GM18511 (cell line): ENCODE measurements around the gene KRTAP4-12.
"Not testable (repeated sequence)": the region's sequence is repeated elsewhere in the genome, so short reads cannot be mapped to it uniquely, and the experiment has no call there.

Experiments
- ATAC-seq: cut with Tn5 transposase; IDR thresholded peaks from one replicate; pipeline ENCODE4 v1.9.1; 2021; ENCODE audit warnings: mild to moderate bottlenecking, moderate library complexity; ENCODE audit not compliant: unreplicated experiment

The KRTAP4-12 gene

DNA sequence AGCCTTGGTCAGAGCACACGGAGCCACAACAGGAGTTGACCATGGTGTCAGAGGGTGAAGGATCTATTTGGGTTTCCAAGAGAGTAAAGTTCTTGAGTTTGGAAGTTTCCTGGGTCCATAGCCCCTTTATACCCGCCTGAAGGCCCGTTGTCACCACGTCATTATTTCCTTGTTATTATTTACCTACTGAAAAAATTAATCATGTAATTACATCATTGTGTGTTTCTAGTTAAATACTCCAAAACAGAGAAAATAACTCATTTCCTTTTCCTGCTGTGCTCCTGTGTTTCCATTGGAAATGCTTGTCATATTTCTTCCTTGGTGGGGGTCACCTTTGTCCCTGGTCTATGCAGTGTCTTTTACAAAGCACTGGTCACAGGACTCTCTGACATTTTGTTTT is 25.9 kb downstream of the KRTAP4-12 start, which contains the start of gene KRTAP4-8:
Gene KRTAP4-8 (minus strand): TSS at position 101 of the 400 bp plus-strand sequence. CDS start 58 bp downstream, at position 43.
- no peak for ATAC-seq

DNA sequence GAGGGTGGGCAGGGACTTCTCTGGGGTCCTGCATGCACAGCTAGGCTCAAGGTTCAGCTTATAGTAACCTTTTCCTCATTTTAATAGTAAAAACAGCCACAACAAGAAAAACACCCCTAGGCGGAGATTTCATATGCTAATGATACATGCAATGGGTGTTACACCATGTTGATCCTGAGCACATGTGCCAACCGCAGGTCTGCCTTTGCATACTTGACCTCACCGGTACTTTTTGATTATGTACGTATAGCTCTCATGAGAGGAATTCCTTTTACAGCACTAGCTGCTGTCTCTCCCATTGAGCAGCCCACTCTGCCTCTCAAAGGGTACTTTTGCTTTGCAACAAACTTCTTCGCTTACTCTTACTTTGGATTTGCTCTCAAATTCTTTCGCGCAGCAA is 27.9 kb downstream of the KRTAP4-12 start:
- ATAC-seq: no peak

DNA sequence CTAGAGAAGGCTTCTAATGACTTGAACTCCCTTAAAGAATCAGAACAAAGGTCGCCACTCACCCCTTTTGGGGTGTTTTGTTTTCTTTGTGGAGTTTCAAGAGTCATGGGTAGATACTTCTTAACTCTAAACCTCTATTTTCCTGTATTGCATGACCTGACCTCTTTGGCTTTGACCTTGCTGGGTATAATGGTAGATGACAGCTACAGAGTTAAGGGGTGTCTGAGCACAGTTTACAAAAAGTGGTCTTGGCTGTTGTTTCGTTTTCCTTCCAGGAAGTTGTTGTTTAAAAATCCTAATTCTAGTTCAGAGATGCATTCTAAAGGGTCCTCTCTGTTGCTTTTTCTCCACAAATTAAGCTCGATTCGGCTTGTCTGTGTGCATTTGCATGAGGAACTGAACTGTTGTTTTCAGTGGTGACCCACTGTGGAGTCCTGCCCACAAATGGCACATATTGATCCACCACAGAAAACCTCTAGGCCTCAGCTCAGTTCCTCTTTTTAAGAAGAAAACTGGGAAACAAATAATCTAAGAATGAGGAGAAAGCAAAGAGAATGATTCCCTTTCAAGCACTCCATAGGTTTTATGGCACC is 35.1 kb downstream of the KRTAP4-12 start:
- not testable (repeated sequence) for ATAC-seq

- ATAC-seq: not testable (repeated sequence)
Observed at GRCh38 chr17:41084100-41084856, 39.7 kb downstream of the KRTAP4-12 start, which contains the start of gene KRTAP4-7. KRTAP4-7 (plus strand) TSS chr17:41084150; CDS start chr17:41084207, 57 bp downstream.

DNA sequence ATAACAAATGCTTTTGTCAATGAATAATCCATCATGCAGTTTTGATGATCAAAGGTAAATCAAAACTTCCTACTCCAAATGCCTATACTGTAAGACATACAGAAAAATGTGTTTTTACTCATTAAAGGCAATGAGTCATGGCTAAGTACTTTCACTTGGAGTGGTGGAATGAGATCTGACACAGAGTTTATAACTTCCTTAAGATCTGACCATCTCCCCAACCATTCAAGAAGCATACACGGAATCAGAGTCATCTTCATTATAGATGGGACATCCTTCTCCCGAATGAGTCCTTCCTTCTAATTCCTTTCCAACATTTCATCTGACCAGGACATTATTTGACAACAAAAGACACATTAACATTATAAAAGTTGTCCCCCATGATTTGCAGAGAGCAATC is 40.6 kb downstream of the KRTAP4-12 start:
- ATAC-seq: not testable (repeated sequence)

- ATAC-seq: no peak
Observed at GRCh38 chr17:41082626-41083025, 41.4 kb downstream of the KRTAP4-12 start.

- no peak for ATAC-seq
Observed at GRCh38 chr17:41076788-41077187, 47.2 kb downstream of the KRTAP4-12 start.

DNA sequence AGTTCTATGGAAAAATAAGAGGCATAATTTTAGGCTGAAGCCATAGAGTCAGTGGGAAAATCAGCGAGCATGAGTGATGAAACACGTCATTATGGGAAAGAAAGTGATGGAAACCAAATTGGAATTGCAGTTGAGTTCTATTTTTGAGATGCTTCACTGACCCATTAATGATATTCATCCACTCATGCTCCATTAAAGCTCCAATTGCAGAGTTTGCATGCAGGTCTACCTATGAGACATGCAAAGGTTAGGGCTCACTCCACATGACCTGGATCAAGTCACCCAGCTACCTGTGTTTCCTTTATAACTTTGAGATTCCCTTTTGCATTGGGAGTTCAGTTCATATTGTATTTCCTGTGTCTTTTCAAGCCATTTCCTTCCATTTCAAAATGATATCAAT is 50.3 kb downstream of the KRTAP4-12 start:
- ATAC-seq: no peak
